ENCODE results near the gene REV3L. TPM values are rescaled to one million over a fixed set of nuclear protein-coding genes. Genes with fewer than 3 reads are reported as not detected.

Gene REV3L
- total and polyA plus RNA-seq, 2 of the 13 experiments (the other 11 are each of a cell fraction or from before 2014, with no cell fraction given), result 12.8 to 31.3 TPM

GRCh38 chr6:111482188-111482958 lies 645 bp downstream of the REV3L start (continued):
- TF ChIP-seq CTCF (CRISPR knock-in tag; IDR thresholded peaks at IDR 0.05) (0 out of 2 replicates have a peak, but pooled peaks have one; percentile 19), PRDM4 (CRISPR knock-in tag; IDR thresholded peaks at IDR 0.05; ENCODE audit: borderline replicate concordance) (no peak), ZHX2 (IDR thresholded peaks at IDR 0.05; ENCODE audit: low read depth) (0 out of 2 replicates have a peak, but pooled peaks have one; percentile 21), ZHX2 (CRISPR knock-in tag; IDR thresholded peaks at IDR 0.05; ENCODE audit: borderline replicate concordance) (no peak; the same call in 1 of the 2 replicates), MTF1 (CRISPR knock-in tag; IDR thresholded peaks at IDR 0.05) (0 out of 2 replicates have a peak, but pooled peaks have one; percentile 56), KMT2A (CRISPR knock-in tag; IDR thresholded peaks at IDR 0.05) (peak; percentile 58), ZBTB38 (CRISPR knock-in tag; IDR thresholded peaks at IDR 0.05) (peak; percentile 53; the same call in 1 of the 2 replicates), MED13 (CRISPR knock-in tag; IDR thresholded peaks at IDR 0.05) (0 out of 2 replicates have a peak, but pooled peaks have one; percentile 28), UBTF (CRISPR knock-in tag; IDR thresholded peaks at IDR 0.05) (peak; percentile 85), ZBTB14 (CRISPR knock-in tag; IDR thresholded peaks at IDR 0.05) (no peak; the same call in 1 of the 2 replicates), LBX2 (CRISPR knock-in tag; IDR thresholded peaks at IDR 0.05; ENCODE audit: borderline replicate concordance) (0 out of 2 replicates have a peak, but pooled peaks have one; percentile 82), MXD3 (CRISPR knock-in tag; IDR thresholded peaks at IDR 0.05) (0 out of 2 replicates have a peak, but pooled peaks have one; percentile 1)

Measured in HepG2 (cell line).